Psoas muscle (tissue), 8 donors: Measurements from ENCODE around the gene CLMP. TPM values are rescaled to one million over a fixed set of nuclear protein-coding genes. Genes with fewer than 3 reads are reported as not detected.

Source experiments
- ATAC-seq, 4 donors: fragments of 200-7000 bp; cut with Tn5 transposase; one replicate each; pipeline ENCODE4 v1.9.1; 2020; ENCODE audit warnings: moderate library complexity in 3 of 4, mild to moderate bottlenecking in 2 of 4
- DNase-seq, 2 donors: peaks; one replicate each; pipeline ENCODE4 v3.0.0-alpha.2; 2020
- H3K27ac ChIP-seq: fragments of 200-600 bp; one replicate; pipeline ENCODE4 v1.8.0; 2022
- H3K27me3 ChIP-seq, 3 donors: fragments of 200-600 bp in 1 of 3; one replicate each; pipeline versions ENCODE4 v1.6.1 to v1.8.0; 2013 to 2022; ENCODE audit warnings: low read length in 2 of 3, mild to moderate bottlenecking in 2 of 3, moderate library complexity in 1 of 3; ENCODE audit not compliant: insufficient read depth in 3 of 3
- H3K36me3 ChIP-seq, 2 donors: fragments of 200-600 bp in 1 of 2; one replicate each; pipeline versions ENCODE4 v1.6.1 to v1.8.0; 2013 to 2022; ENCODE audit warnings: low read depth in 1 of 2, mild to moderate bottlenecking in 1 of 2, moderate library complexity in 1 of 2; ENCODE audit not compliant: insufficient read depth in 1 of 2
- H3K4me1 ChIP-seq: fragments of 200-600 bp; one replicate; pipeline ENCODE4 v1.8.0; 2022
- H3K4me3 ChIP-seq: fragments of 200-600 bp; one replicate; pipeline ENCODE4 v1.8.0; 2022; ENCODE audit warnings: mild to moderate bottlenecking
- H3K9me3 ChIP-seq: fragments of 200-600 bp; one replicate; pipeline ENCODE4 v1.8.0; 2022
- CTCF ChIP-seq: fragments of 200-600 bp; IDR thresholded peaks from one replicate; pipeline ENCODE4 v1.8.0; 2022; ENCODE audit warnings: antibody characterized with exemption
- WGBS, 3 donors: extraction: QIAGEN DNeasy Blood & Tissue Kit; methylation state at CpG; one replicate each; pipeline versions ENCODE4 v1.1.6 to v1.1.7; 2013; 5-methylcytosine and 5-hydroxymethylcytosine counted together
- intact Hi-C, 2 donors: fragments of 100-400 bp; cut with DNase I; formaldehyde crosslinking; loops; one replicate each; pipeline versions ENCODE4 v1.11.0 to v1.14.2; 2022
- polyA plus RNA-seq, 3 donors: library from polyadenylated mRNA; stranded (reverse); fragments of 200-250 nt; gene quantifications; one replicate each; pipeline ENCODE4 v1.2.3, GENCODE V29; 2013
- total RNA-seq, 4 donors: library from RNA; stranded (reverse); fragmentation: NEBNext Ultra II Directional in 2 of 4; extraction: Animal tissue kit (Norgen Biotek cat#: 25700) in 2 of 4; gene quantifications; one replicate each; pipeline versions ENCODE4 v1.2.1 to v1.2.4, GENCODE V29; 2021 to 2023
- donor health status: healthy with polysubstance abuse.
- donor health status: DM: no; HTN: no; CAD: no; lungs with moderate emphysema.
- donor health status: Bipolar disorder and iron deficiency.
- donor health status: healthy.
- donor health status: DM: yes; HTN: yes; CAD: no.
- donor health status: DM: no; HTN: no; CAD: no.
- donor health status: DM: no; HTN: no; CAD: no.
- donor health status: DM: yes; HTN: yes; CAD: no.

CLMP gene
- total and polyA plus RNA-seq, 7 donors, result 0.83 to 4.2 (median 2.9) TPM

- Histone ChIP-seq H3K36me3 (no peaks in the 10 kb centered on the region), H3K27me3 (no peaks in the 10 kb centered on the region), H3K4me1 (no peaks in the 10 kb centered on the region), H3K9me3 (no peaks in the 10 kb centered on the region), H3K27ac (no peak overlapping the region), H3K4me3 (no peak overlapping the region)
- DNase-seq (peak in 1 of 2 donors; percentile 15), ATAC-seq (no peak)
- intact Hi-C loops, result no loop called here
- TF ChIP-seq CTCF, result no peak
- 24 to 35% (median 33%) methylated on average over 11 of the region's 11 CpGs for WGBS, 3 donors
These were observed 155.0 kb downstream of the CLMP start for GRCh38 chr11:123040111-123040432.

GRCh38 chr11:123035831-123036230 is 159.2 kb downstream of the CLMP start:
- DNase-seq, result no peak
- WGBS, 3 donors, result 88 to 93% (median 89%) methylated on average over 10 of the region's 10 CpGs

GRCh38 chr11:123034597-123034996 is 160.5 kb downstream of the CLMP start:
- H3K4me3 ChIP-seq, result no peak overlapping the region
- WGBS, 3 donors, result 69 to 79% (median 78%) methylated on average over 6 of the region's 6 CpGs
- no peak for TF ChIP-seq CTCF
- no peaks in the 10 kb centered on the region for H3K9me3 ChIP-seq
- ATAC-seq (no peak), DNase-seq (no peak)
- H3K4me1 ChIP-seq, result no peaks in the 10 kb centered on the region
- intact Hi-C loops, result no loop called here
- H3K36me3 ChIP-seq, result no peaks in the 10 kb centered on the region
- no peaks in the 10 kb centered on the region for H3K27me3 ChIP-seq
- no peak overlapping the region for H3K27ac ChIP-seq

More at GRCh38 chr11:123035831-123036230, 159.2 kb downstream of the CLMP start:
- ATAC-seq, result no peak
- H3K4me1 ChIP-seq, result no peaks in the 10 kb centered on the region
- no peaks in the 10 kb centered on the region for H3K9me3 ChIP-seq
- H3K27ac ChIP-seq, result no peak overlapping the region
- intact Hi-C loops, result no loop called here
- H3K36me3 ChIP-seq, result no peaks in the 10 kb centered on the region
- no peak overlapping the region for H3K4me3 ChIP-seq
- H3K27me3 ChIP-seq, result no peaks in the 10 kb centered on the region
- no peak for TF ChIP-seq CTCF

- Histone ChIP-seq H3K27ac (no peak overlapping the region), H3K9me3 (no peaks in the 10 kb centered on the region), H3K27me3 (no peaks in the 10 kb centered on the region), H3K36me3 (no peaks in the 10 kb centered on the region), H3K4me3 (no peak overlapping the region), H3K4me1 (no peaks in the 10 kb centered on the region)
- no peak for TF ChIP-seq CTCF
- intact Hi-C loops, result no loop called here
- DNase-seq (no peak), ATAC-seq (no peak)
- 35 to 39% (median 38%) methylated on average over 10 of the region's 10 CpGs for WGBS, 3 donors
These were observed 161.2 kb downstream of the CLMP start for GRCh38 chr11:123033895-123034294.

GRCh38 chr11:123030517-123030916 is 164.5 kb downstream of the CLMP start:
- Histone ChIP-seq H3K27me3 (no peaks in the 10 kb centered on the region), H3K4me1 (no peaks in the 10 kb centered on the region), H3K27ac (no peak overlapping the region), H3K36me3 (no peaks in the 10 kb centered on the region), H3K9me3 (no peaks in the 10 kb centered on the region), H3K4me3 (no peak overlapping the region)
- WGBS, 3 donors, result 70 to 71% (median 71%) methylated on average over 4 of the region's 4 CpGs
- ATAC-seq (no peak), DNase-seq (no peak)
- TF ChIP-seq CTCF, result no peak
- intact Hi-C loops, result no loop called here
